Activated T-helper 1 cell treated with anti-CD3 and anti-CD28 coated beads, Interleukin-12 subunit alpha, Interleukin-12 subunit beta, Interleukin-2, Interleukin-4 antibody, amounts not matched to agents 30 ng/mL and 10 ng/mL and 1 ng/mL, durations not matched to agents 14 hours and 24 hours and 36 hours (primary cell): ENCODE results near the gene CRYBG3. TPM values are rescaled to one million over a fixed set of nuclear protein-coding genes. Genes with fewer than 3 reads are reported as not detected.

Experiments used
- DNase-seq: peaks from one replicate; pipeline ENCODE4 v3.0.0; 2021; ENCODE audit warnings: low spot score
- H3K27ac Mint-ChIP-seq: one replicate; pipeline ENCODE4 v1.8.0; 2021; ENCODE audit warnings: mild to moderate bottlenecking, mixed read lengths
- H3K27me3 Mint-ChIP-seq: one replicate; pipeline ENCODE4 v1.8.0; 2022; ENCODE audit warnings: mild to moderate bottlenecking, moderate library complexity, mixed read lengths; ENCODE audit not compliant: insufficient read depth
- H3K36me3 Mint-ChIP-seq: one replicate; pipeline ENCODE4 v1.8.0; 2021; ENCODE audit warnings: low read depth, mixed read lengths
- H3K4me1 Mint-ChIP-seq: one replicate; pipeline ENCODE4 v1.8.0; 2021; ENCODE audit warnings: low read depth, mixed read lengths
- H3K4me3 Mint-ChIP-seq: one replicate; pipeline ENCODE4 v1.8.0; 2021; ENCODE audit warnings: mild to moderate bottlenecking, moderate library complexity, mixed read lengths
- H3K9me3 Mint-ChIP-seq: one replicate; pipeline ENCODE4 v1.8.0; 2021; ENCODE audit warnings: mixed read lengths
- intact Hi-C: fragments of 100-400 bp; cut with micrococcal nuclease; formaldehyde crosslinking; loops from one replicate; pipeline ENCODE4 v1.15.1; 2024
- total RNA-seq: library from RNA; stranded (reverse); gene quantifications from 2 replicates; pipeline ENCODE4 v1.2.3, GENCODE V29; 2022

The CRYBG3 gene
- total RNA-seq, 1 donor from 2014 or later, result 6.8 TPM

DNA sequence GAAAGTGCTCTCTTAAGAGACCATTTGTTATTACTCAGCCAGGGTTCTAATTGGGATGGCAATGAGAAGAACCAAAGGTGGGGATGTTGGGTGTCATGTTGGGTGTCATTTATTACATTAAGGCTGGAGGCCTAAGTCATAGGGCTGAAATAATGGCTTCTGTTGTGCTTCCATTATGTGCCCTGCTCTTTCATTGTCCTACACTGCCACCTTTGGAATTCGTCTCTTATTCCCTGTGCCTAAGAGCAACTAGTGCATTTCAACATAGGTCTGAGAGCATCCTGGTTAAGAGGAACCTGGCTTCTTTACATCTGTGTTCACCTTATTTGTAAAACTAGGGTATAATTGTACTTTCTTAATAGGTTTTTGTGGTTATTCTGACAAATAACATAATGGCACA, 118.2 kb downstream of the CRYBG3 start:
- Mint-ChIP-seq H3K27ac (no peak overlapping the region), H3K27me3 (no peaks in the 10 kb centered on the region), H3K36me3 (peaks cover 58% of the 10 kb centered on the region), H3K4me1 (peaks cover 23% of the 10 kb centered on the region), H3K4me3 (no peak overlapping the region), H3K9me3 (no peaks in the 10 kb centered on the region)
- intact Hi-C loops, result loop anchor here (2.0 kb wide), 1 partner anchor 83 kb away; no protein-coding TSS in a partner anchor
- no peak for DNase-seq

DNA sequence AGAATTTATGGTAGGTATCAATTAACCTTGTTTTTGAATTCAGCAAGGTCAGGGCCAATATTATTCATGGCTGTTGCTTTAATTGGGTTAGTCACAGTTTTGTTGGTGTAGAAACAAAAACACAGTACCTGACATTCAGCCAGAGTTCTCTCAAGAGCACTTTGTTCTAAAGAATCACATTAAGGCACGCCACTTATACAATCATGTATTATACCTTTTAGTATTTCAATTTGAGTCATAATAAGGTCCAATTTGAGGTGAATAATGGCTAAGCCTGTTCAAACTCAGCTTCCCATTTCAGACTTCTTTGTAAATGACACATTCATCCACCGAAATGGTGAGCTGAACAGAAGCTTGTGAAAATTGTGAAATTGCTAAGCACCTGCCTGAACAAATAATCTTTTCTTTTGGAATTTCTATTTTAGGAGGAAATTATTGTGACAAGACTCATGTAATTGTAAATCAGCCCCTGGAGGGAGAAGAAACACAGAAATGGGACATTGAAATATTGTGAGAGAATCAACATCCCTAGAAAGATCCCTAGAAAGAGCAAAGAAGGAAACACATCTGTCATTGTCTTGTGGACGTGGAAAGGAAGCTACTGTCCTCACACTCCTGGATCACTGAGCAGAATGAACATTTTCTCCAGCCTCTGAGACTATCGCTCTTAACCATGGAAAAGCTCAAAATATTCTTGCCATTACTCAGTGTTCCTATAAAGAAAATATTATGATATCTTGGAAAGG, 121.2 kb downstream of the CRYBG3 start:
- Mint-ChIP-seq H3K4me3 (no peak overlapping the region), H3K27me3 (no peaks in the 10 kb centered on the region), H3K36me3 (peaks cover 55% of the 10 kb centered on the region), H3K4me1 (peaks cover 16% of the 10 kb centered on the region), H3K27ac (no peak overlapping the region), H3K9me3 (no peaks in the 10 kb centered on the region)
- intact Hi-C loops, result no loop called here
- no peak for DNase-seq

DNA sequence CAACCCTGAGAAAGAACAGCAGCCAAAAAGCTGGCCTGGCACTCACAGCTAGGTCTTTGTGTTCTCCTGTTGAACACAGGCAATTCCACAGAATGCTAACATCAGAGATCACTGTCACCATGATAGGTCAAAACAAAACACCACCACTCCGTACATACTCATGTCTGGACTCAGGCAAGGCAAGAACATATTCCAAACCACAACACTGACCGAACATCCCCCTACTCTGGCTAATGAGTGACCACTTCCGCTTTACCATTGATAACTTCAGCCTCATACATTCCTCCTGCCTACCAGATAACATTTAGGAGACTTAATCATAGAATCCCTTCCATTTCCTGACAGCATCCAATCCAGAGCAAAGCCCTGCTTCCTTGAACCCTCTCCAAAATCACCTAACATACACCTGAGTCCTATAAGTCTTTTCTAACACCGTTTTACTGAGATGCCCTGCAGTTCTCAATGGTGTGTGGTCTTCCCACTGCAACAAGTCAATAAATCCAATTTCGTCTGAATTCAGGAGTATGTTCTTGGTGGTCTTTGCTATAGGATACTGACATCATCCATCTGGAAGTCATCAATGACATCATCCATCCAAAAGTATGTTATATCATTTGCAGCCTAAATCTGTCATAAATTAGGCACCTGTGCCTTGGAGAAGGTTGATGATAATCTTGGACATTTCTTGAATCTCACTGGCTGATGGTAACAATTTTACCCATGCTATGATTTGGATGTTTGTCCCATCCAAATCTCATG, 126.7 kb downstream of the CRYBG3 start:
- no peak overlapping the region for H3K27ac Mint-ChIP-seq
- intact Hi-C loops, result no loop called here

DNA sequence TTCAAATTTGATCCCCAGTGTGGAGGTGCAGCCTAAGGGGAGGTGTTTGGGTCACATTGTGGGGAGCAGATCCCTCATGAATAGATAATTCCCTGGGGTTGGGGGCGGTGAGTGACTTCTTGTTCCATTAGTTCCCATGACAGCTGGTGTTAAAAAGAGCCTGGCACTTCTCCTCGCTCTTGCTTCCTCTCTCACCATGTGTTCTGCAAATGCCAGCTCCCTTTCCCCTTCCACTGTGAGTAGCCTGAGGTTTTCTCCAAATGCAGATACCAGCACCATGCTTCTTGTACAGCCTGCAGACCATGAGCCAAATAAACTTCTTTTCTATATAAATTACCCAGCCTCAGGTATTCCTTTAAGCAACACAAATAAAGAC, 127.3 kb downstream of the CRYBG3 start:
- Mint-ChIP-seq H3K9me3 (no peaks in the 10 kb centered on the region), H3K27ac (no peak overlapping the region), H3K27me3 (no peaks in the 10 kb centered on the region), H3K36me3 (peaks cover 74% of the 10 kb centered on the region), H3K4me1 (peaks cover 19% of the 10 kb centered on the region), H3K4me3 (no peak overlapping the region)
- DNase-seq, result no peak
- intact Hi-C loops, result no loop called here

More for the DNA sequence above, 126.7 kb downstream of the CRYBG3 start:
- Mint-ChIP-seq H3K27me3 (no peaks in the 10 kb centered on the region), H3K36me3 (peaks cover 72% of the 10 kb centered on the region), H3K4me1 (peaks cover 18% of the 10 kb centered on the region), H3K4me3 (no peak overlapping the region), H3K9me3 (no peaks in the 10 kb centered on the region)
- no peak for DNase-seq

DNA sequence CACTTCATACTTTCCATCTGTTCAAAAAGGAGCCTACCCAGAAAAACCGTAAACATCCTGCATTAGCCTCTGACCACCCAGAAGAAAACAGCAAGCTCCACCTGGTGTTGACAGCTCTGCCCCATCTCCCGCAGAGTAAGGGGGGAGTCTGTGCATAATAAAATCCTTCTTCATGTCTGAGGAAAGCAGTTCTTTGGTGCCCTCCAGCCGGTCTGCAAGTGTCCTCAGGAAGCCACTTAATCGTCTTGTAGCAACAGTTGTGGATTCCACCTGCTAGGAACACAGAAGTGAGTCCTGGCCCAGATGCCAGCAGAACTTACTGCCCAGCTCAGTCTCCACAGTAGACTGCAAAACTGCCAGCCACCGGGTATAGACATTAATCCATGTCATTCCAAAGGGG, 127.9 kb downstream of the CRYBG3 start:
- no peak for DNase-seq
- peaks cover 80% of the 10 kb centered on the region for H3K36me3 Mint-ChIP-seq
- H3K9me3 Mint-ChIP-seq, result no peaks in the 10 kb centered on the region
- intact Hi-C loops, result loop anchor here (2.0 kb wide), 1 partner anchor 19 kb away; no protein-coding TSS in a partner anchor
- no peak overlapping the region for H3K27ac Mint-ChIP-seq
- H3K4me3 Mint-ChIP-seq, result no peak overlapping the region
- no peaks in the 10 kb centered on the region for H3K27me3 Mint-ChIP-seq
- H3K4me1 Mint-ChIP-seq, result peaks cover 24% of the 10 kb centered on the region

DNA sequence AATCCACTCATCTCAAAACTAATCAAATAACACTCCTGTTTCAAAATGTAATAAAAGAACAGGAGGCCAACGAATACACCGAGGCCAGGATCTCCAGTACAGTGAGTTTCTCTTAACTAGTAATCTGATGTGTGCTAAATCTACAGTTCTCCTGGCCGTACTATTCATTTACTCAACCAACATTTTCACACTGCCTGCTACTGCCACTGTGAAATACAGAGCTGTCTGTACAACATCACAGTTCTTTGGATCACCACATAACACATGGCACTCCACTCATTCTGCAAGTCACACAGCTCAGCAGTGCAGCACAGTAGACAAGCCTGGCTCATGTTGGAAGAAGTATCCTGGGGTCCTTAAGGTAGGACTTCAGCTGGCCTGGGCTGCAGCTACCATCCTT, 128.5 kb downstream of the CRYBG3 start:
- DNase-seq, result no peak
- Mint-ChIP-seq H3K36me3 (peaks cover 85% of the 10 kb centered on the region), H3K4me1 (peaks cover 30% of the 10 kb centered on the region), H3K9me3 (no peaks in the 10 kb centered on the region), H3K4me3 (no peak overlapping the region), H3K27me3 (no peaks in the 10 kb centered on the region), H3K27ac (no peak overlapping the region)
- intact Hi-C loops, result loop anchor here (2.0 kb wide), 1 partner anchor 18 kb away; no protein-coding TSS in a partner anchor

DNA sequence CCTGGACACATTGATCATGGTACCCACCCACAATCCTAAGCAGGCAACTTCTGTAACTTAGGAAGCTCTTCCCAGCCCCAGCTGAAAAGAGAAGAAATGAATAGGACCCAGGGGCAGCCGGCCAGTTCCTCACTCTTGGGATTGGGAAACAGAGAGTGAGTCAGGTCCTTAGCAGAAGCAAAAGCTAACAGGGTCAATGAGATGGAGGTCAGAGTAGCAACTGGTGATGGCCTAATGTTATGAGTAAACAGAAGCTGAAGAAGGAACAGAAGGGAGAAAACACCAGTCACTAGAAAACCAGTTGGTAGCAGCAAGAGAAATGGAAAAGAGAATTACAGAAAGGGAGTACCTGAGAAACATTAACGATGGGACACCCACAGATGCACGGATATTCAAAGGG, 130.5 kb downstream of the CRYBG3 start:
- no peak for DNase-seq
- no peak overlapping the region for H3K4me3 Mint-ChIP-seq
- peaks cover 35% of the 10 kb centered on the region for H3K4me1 Mint-ChIP-seq
- H3K27me3 Mint-ChIP-seq, result no peaks in the 10 kb centered on the region
- intact Hi-C loops, result no loop called here
- H3K36me3 Mint-ChIP-seq, result peaks cover 75% of the 10 kb centered on the region
- H3K27ac Mint-ChIP-seq, result no peak overlapping the region
- H3K9me3 Mint-ChIP-seq, result no peaks in the 10 kb centered on the region

DNA sequence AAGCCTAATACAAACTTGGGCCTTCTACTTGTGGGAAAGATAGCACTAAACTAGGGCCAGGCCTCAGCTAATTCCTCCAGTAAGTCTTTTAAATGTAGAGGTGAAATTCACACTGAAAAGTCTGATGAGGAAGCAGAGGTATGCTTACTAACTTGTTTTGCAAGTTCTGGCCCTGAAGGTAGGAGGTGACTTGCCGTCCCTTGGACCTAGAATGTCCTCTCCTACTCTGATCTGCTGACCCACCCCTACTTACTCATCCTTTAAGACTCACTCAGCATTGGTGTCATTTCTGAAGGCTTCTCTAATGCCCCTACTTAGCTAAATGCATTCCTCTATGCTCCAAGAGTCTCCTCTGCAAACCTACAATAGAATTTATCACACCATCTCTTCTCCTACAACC, 131.1 kb downstream of the CRYBG3 start:
- DNase-seq, result no peak
- Mint-ChIP-seq H3K4me1 (peaks cover 35% of the 10 kb centered on the region), H3K27ac (peak overlapping the region; percentile 1), H3K4me3 (no peak overlapping the region), H3K9me3 (no peaks in the 10 kb centered on the region), H3K36me3 (peaks cover 72% of the 10 kb centered on the region), H3K27me3 (no peaks in the 10 kb centered on the region)
- intact Hi-C loops, result no loop called here

DNA sequence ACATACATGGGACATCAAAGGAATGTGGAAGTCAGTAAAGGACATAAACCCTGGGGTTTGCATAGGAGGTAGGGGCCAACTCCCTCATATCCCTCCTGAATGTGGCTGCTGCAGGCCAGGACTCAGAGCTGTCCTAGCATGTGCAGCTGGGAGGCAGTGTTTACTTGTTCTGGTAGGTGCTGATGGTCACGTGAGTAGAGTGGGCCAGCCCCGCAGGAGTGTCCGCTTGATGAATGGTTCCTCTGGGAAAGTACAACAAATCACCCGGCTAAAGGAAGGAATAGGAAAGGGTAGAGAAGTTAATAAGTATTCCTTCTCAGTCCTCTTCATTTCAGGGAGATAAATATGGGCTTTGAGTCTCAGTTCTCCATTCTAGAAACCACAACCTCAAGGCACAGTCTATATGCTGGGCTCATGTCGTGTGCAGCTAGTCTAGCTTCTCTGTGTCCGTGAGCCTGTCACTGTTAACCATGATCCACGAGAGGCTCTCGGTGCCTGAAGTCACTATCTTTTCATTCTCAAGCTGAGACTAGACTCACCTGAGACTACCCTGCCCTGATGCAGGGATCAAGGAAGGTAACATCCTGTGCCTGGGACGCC, 132.5 kb downstream of the CRYBG3 start:
- no peak for DNase-seq
- H3K36me3 Mint-ChIP-seq, result peaks cover 64% of the 10 kb centered on the region
- H3K4me1 Mint-ChIP-seq, result peaks cover 30% of the 10 kb centered on the region
- intact Hi-C loops, result no loop called here
- H3K4me3 Mint-ChIP-seq, result no peak overlapping the region
- peak overlapping the region; percentile 29 for H3K27ac Mint-ChIP-seq
- no peaks in the 10 kb centered on the region for H3K27me3 Mint-ChIP-seq
- H3K9me3 Mint-ChIP-seq, result no peaks in the 10 kb centered on the region

DNA sequence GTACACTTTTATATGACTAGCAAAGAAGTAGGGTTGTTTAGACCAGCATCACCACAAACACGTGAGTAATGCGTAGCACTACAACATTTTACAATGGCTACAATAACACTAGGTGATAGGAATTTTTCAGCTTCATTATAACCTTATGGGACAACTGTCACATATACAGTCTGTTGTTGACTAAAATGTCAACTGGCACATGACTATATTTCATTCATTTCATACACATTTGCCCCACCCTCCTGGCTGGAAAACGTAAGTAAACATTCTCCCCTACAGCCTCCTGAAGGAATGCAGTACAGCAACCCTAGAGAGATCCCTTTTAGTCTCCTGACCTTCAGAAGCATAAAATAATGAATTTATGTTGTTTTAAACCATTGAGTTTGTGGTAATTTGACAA, 134.2 kb downstream of the CRYBG3 start:
- Mint-ChIP-seq H3K27me3 (no peaks in the 10 kb centered on the region), H3K27ac (peak overlapping the region; percentile 4), H3K36me3 (peaks cover 58% of the 10 kb centered on the region), H3K4me1 (peaks cover 36% of the 10 kb centered on the region), H3K9me3 (no peaks in the 10 kb centered on the region), H3K4me3 (no peak overlapping the region)
- intact Hi-C loops, result no loop called here
- DNase-seq, result no peak

DNA sequence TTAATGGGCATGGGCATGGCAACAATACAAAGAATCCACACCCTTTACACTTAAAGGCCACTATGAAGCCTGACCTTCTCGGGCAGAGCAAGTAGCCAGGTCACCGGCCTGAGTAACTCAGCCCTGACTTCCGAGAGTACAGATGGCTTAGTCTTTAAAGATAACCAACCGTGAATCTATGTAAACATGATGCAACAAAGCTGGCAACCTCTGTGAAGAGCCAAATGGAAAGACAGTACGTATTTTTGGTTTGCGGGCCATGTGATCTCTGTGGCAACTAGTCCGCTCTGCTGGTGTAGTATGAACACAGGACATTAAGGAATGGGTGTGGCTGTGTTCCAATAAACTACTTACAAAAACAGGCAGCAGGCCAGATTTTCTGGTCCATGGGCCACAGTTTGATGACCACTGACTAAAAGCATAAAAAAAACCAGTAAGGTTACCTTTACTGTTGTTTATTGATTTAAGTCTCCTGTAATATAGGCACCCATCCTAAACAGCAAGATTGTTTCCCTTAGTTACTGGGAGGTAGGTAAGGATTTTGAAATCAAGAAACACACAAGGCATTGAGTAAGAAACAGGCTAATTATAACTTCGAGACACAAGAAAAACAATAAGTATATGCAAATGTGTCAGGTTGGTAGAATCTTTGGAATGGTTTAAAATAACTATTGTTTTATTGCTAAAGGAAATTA, 136.0 kb downstream of the CRYBG3 start:
- DNase-seq, result no peak
- Mint-ChIP-seq H3K9me3 (no peaks in the 10 kb centered on the region), H3K4me1 (peaks cover 44% of the 10 kb centered on the region), H3K27me3 (no peaks in the 10 kb centered on the region), H3K27ac (no peak overlapping the region), H3K4me3 (no peak overlapping the region), H3K36me3 (peaks cover 60% of the 10 kb centered on the region)
- intact Hi-C loops, result no loop called here

DNA sequence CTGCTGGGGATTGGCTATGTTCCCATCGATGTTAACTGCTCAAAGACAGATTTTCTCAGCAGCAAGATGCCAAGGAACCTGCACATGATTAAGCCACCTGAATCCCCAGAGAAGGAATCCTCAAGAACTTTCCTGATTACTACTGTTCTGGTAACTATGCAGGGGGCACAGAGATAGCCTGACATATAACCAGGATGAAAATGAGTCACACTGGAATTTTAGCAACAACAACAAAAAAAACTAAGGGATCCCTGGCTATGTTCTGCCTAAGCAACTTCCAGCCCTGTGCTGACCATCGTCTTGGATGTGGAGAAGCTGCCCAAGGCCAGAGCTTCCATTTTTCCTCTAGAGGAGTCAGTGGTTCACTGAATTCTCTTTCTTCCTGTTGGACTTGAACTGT, 136.6 kb downstream of the CRYBG3 start:
- Mint-ChIP-seq H3K4me3 (no peak overlapping the region), H3K9me3 (no peaks in the 10 kb centered on the region), H3K36me3 (peaks cover 56% of the 10 kb centered on the region), H3K27me3 (no peaks in the 10 kb centered on the region), H3K27ac (no peak overlapping the region), H3K4me1 (peaks cover 45% of the 10 kb centered on the region)
- intact Hi-C loops, result no loop called here
- no peak for DNase-seq
